ENCODE data around the gene KATNIP.
"Not testable (repeated sequence)": the region's sequence is repeated elsewhere in the genome, so short reads cannot be mapped to it uniquely, and the experiment has no call there.

KATNIP gene

GRCh38 chr16:27538528-27538927 is 11.4 kb upstream of the KATNIP start:
- no peak for DNase-seq

- no peak for DNase-seq
These were observed 10.8 kb upstream of the KATNIP start for GRCh38 chr16:27539120-27539519.

- no peak for DNase-seq
These were observed 10.3 kb upstream of the KATNIP start for GRCh38 chr16:27539636-27540035.

- DNase-seq = no peak
These were observed 6.1 kb upstream of the KATNIP start for GRCh38 chr16:27543801-27544200.

GRCh38 chr16:27544671-27545070 is 5.3 kb upstream of the KATNIP start:
- DNase-seq = no peak

- DNase-seq = no peak
These were observed 2.8 kb upstream of the KATNIP start for GRCh38 chr16:27547134-27547533.

GRCh38 chr16:27547851-27548250 is 2.1 kb upstream of the KATNIP start:
- no peak for DNase-seq

- no peak for DNase-seq
These were observed 539 bp upstream of the KATNIP start for GRCh38 chr16:27549464-27549745.

- DNase-seq = no peak
These were observed 607 bp downstream of the KATNIP start for GRCh38 chr16:27550582-27550920.

- no peak for DNase-seq
These were observed 1.1 kb downstream of the KATNIP start for GRCh38 chr16:27551036-27551435.

- no peak for DNase-seq
These were observed 6.5 kb downstream of the KATNIP start for GRCh38 chr16:27556471-27556870.

GRCh38 chr16:27558434-27558833 is 8.5 kb downstream of the KATNIP start:
- DNase-seq = no peak

- no peak for DNase-seq
These were observed 9.0 kb downstream of the KATNIP start for GRCh38 chr16:27558932-27559331.

- no peak for DNase-seq
These were observed 11.3 kb downstream of the KATNIP start for GRCh38 chr16:27561216-27561615.

- no peak for DNase-seq
These were observed 14.3 kb downstream of the KATNIP start for GRCh38 chr16:27564224-27564623.

GRCh38 chr16:27566417-27566816 is 16.5 kb downstream of the KATNIP start:
- DNase-seq = peak; percentile 43 to 49

- DNase-seq = no peak
These were observed 18.1 kb downstream of the KATNIP start for GRCh38 chr16:27568077-27568476.

GRCh38 chr16:27570986-27571385 is 21.0 kb downstream of the KATNIP start:
- not testable (repeated sequence) for DNase-seq

- no peak for DNase-seq
These were observed 21.7 kb downstream of the KATNIP start for GRCh38 chr16:27571433-27572326.

GRCh38 chr16:27572711-27573110 is 22.8 kb downstream of the KATNIP start:
- DNase-seq = no peak

GRCh38 chr16:27576729-27577128 is 26.8 kb downstream of the KATNIP start:
- no peak for DNase-seq

GRCh38 chr16:27579087-27579980 is 29.4 kb downstream of the KATNIP start:
- DNase-seq = no peak

- no peak for DNase-seq
These were observed 32.9 kb downstream of the KATNIP start for GRCh38 chr16:27582883-27583282.

- no peak for DNase-seq
These were observed 33.7 kb downstream of the KATNIP start for GRCh38 chr16:27583634-27584033.

Data from inflammatory macrophage (primary cell).